Measurements from ENCODE around the gene DNAJC15.

GRCh38 chr13:43003729-43004128, 19.7 kb upstream of the DNAJC15 start:
- TF ChIP-seq TAF1 (IDR thresholded peaks at IDR 0.05; ENCODE audit: borderline replicate concordance, insufficient read depth, low read length) = no peak
- TF ChIP-seq SIN3A (IDR thresholded peaks at IDR 0.05; ENCODE audit: borderline replicate concordance, insufficient read depth, low read length) = no peak
